DOHH2 (cell line): ENCODE data around the gene RABGEF1.

Experiments used
- H3F3A ChIP-seq: fragments of 200-600 bp; sonication (generic), shearing (Covaris generic); 2 replicates; pipeline ENCODE4 v1.6.0; 2016; ENCODE audit warnings: antibody characterized with exemption, mild to moderate bottlenecking; ENCODE audit not compliant: control insufficient read depth, insufficient read depth
- H3K27ac ChIP-seq: fragments of 200-600 bp; sonication (generic); 2 replicates; pipeline ENCODE4 v1.5.1; 2014; ENCODE audit warnings: low read depth, mild to moderate bottlenecking, low read length, moderate library complexity
- H3K27me3 ChIP-seq: fragments of 200-600 bp; sonication (generic); 2 replicates; pipeline ENCODE4 v1.6.1; 2014; ENCODE audit warnings: mild to moderate bottlenecking, low read length, mixed read lengths; ENCODE audit not compliant: control insufficient read depth
- H3K36me3 ChIP-seq: fragments of 200-600 bp; sonication (generic); 2 replicates; pipeline ENCODE4 v1.6.1; 2014; ENCODE audit warnings: mild to moderate bottlenecking, low read length, moderate library complexity, mixed read lengths; ENCODE audit not compliant: control insufficient read depth
- H3K4me1 ChIP-seq: fragments of 200-600 bp; sonication (generic); 2 replicates; pipeline ENCODE4 v1.6.1; 2014; ENCODE audit warnings: mild to moderate bottlenecking, low read length, mixed read lengths; ENCODE audit not compliant: control insufficient read depth
- H3K4me2 ChIP-seq: fragments of 200-600 bp; sonication (generic); 2 replicates; pipeline ENCODE4 v1.6.0; 2014; ENCODE audit warnings: mild to moderate bottlenecking, low read length, moderate library complexity
- H3K4me3 ChIP-seq: fragments of 200-600 bp; sonication (generic); 2 replicates; pipeline ENCODE4 v1.5.1; 2014; ENCODE audit warnings: mild to moderate bottlenecking, low read length, mixed read lengths
- H3K79me2 ChIP-seq: fragments of 200-600 bp; sonication (generic); 2 replicates; pipeline ENCODE4 v1.6.1; 2014; ENCODE audit warnings: mild to moderate bottlenecking, low read length, mixed read lengths; ENCODE audit not compliant: control insufficient read depth
- H3K9me2 ChIP-seq: fragments of 200-600 bp; sonication (generic); replicated peaks from 2 replicates; pipeline ENCODE4 v1.6.1; 2014; ENCODE audit warnings: mild to moderate bottlenecking, low read length, mixed read lengths; ENCODE audit not compliant: control insufficient read depth
- H3K9me3 ChIP-seq: fragments of 200-600 bp; sonication (generic); 2 replicates; pipeline ENCODE4 v1.6.1; 2014; ENCODE audit warnings: antibody characterized with exemption, low read length, mixed read lengths; ENCODE audit not compliant: control insufficient read depth, insufficient read depth
- H4K20me1 ChIP-seq: fragments of 200-600 bp; sonication (generic); 2 replicates; pipeline ENCODE4 v1.6.0; 2014; ENCODE audit warnings: low read depth, mild to moderate bottlenecking, antibody characterized with exemption, low read length, moderate library complexity; ENCODE audit not compliant: control insufficient read depth, insufficient read depth
- EZH2phosphoT487 ChIP-seq: fragments of 200-600 bp; sonication (generic); IDR thresholded peaks from 2 replicates; pipeline ENCODE4 v1.6.1; 2017; ENCODE audit warnings: borderline replicate concordance, mild to moderate bottlenecking, antibody characterized with exemption, low read length, moderate library complexity, mixed read lengths
- TF ChIP-seq, protein P1 (sequence below): fragments of 200-600 bp; sonication (generic); IDR thresholded peaks from one replicate; pipeline ENCODE4 v1.5.1; 2014; ENCODE audit warnings: antibody characterized with exemption, mild to moderate bottlenecking, low read depth, low read length; ENCODE audit not compliant: poor library complexity, severe bottlenecking

Gene RABGEF1

DNA sequence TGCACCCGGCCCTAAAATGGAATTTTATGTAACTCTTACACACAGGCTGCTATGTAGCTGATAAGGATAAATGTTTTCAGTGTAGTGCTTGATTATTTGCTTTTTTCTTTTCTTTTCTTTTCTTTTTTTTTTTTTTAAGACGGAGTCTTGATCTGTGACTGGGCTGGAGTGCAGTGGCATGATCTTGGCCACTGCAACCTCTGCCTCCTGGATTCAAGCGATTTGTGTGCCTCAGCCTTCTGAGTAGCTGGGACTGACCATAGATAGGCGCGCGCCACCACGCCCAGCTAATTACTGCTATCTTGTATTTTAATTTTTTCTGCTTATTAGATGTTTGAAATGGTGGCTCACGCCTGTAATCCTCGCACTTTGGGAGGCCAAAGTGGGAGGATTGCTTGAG, 3.4 kb downstream of the RABGEF1 start:
- H4K20me1 ChIP-seq = peaks cover 12% of the 10 kb centered on the region; the same call in 1 of the 2 replicates

GRCh38 chr7:66747385-66747784, 6.9 kb downstream of the RABGEF1 start:
- no peak for TF ChIP-seq EZH2phosphoT487
- TF ChIP-seq, protein P1, sequence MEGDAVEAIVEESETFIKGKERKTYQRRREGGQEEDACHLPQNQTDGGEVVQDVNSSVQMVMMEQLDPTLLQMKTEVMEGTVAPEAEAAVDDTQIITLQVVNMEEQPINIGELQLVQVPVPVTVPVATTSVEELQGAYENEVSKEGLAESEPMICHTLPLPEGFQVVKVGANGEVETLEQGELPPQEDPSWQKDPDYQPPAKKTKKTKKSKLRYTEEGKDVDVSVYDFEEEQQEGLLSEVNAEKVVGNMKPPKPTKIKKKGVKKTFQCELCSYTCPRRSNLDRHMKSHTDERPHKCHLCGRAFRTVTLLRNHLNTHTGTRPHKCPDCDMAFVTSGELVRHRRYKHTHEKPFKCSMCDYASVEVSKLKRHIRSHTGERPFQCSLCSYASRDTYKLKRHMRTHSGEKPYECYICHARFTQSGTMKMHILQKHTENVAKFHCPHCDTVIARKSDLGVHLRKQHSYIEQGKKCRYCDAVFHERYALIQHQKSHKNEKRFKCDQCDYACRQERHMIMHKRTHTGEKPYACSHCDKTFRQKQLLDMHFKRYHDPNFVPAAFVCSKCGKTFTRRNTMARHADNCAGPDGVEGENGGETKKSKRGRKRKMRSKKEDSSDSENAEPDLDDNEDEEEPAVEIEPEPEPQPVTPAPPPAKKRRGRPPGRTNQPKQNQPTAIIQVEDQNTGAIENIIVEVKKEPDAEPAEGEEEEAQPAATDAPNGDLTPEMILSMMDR = no peak
- peaks cover 99% of the 10 kb centered on the region for H3K79me2 ChIP-seq
- H3K4me1 ChIP-seq = peaks cover 87% of the 10 kb centered on the region
- peak overlapping the region; percentile 53 for H3K4me2 ChIP-seq
- peaks cover 9% of the 10 kb centered on the region; the same call in 1 of the 2 replicates for H3F3A ChIP-seq
- H3K4me3 ChIP-seq = peak overlapping the region; percentile 36
- H3K9me2 ChIP-seq = no peaks in the 10 kb centered on the region
- peaks cover 19% of the 10 kb centered on the region; the same call in 1 of the 2 replicates for H4K20me1 ChIP-seq
- H3K9me3 ChIP-seq = no peaks in the 10 kb centered on the region
- H3K27ac ChIP-seq = no peak overlapping the region
- H3K27me3 ChIP-seq = no peaks in the 10 kb centered on the region
- H3K36me3 ChIP-seq = peaks cover 27% of the 10 kb centered on the region

More for the DNA sequence above, 3.4 kb downstream of the RABGEF1 start:
- H3K36me3 ChIP-seq = peaks cover 32% of the 10 kb centered on the region
- H3K9me2 ChIP-seq = no peaks in the 10 kb centered on the region
- H3K4me3 ChIP-seq = no peak overlapping the region
- TF ChIP-seq, protein P1 = no peak
- no peak for TF ChIP-seq EZH2phosphoT487
- H3K4me2 ChIP-seq = peak overlapping the region; percentile 24
- no peaks in the 10 kb centered on the region for H3K9me3 ChIP-seq
- peaks cover 95% of the 10 kb centered on the region for H3K79me2 ChIP-seq
- peaks cover 78% of the 10 kb centered on the region for H3K4me1 ChIP-seq
- H3F3A ChIP-seq = peaks cover 7% of the 10 kb centered on the region
- H3K27me3 ChIP-seq = no peaks in the 10 kb centered on the region
- H3K27ac ChIP-seq = no peak overlapping the region

GRCh38 chr7:66747881-66748511, 7.5 kb downstream of the RABGEF1 start:
- peaks cover 9% of the 10 kb centered on the region; the same call in 1 of the 2 replicates for H3F3A ChIP-seq
- H3K4me2 ChIP-seq = peak overlapping the region; percentile 53
- no peaks in the 10 kb centered on the region for H3K9me3 ChIP-seq
- no peaks in the 10 kb centered on the region for H3K9me2 ChIP-seq
- peaks cover 19% of the 10 kb centered on the region; the same call in 1 of the 2 replicates for H4K20me1 ChIP-seq
- H3K27ac ChIP-seq = no peak overlapping the region
- TF ChIP-seq, protein P1 = no peak
- TF ChIP-seq EZH2phosphoT487 = no peak
- peaks cover 99% of the 10 kb centered on the region for H3K79me2 ChIP-seq
- no peaks in the 10 kb centered on the region for H3K27me3 ChIP-seq
- H3K4me3 ChIP-seq = 0 out of 2 replicates have a peak overlapping the region, but pooled peaks have one; percentile 2
- H3K36me3 ChIP-seq = peaks cover 27% of the 10 kb centered on the region
- peaks cover 81% of the 10 kb centered on the region for H3K4me1 ChIP-seq
